Glutamatergic neuron (in vitro differentiated cells): ENCODE measurements around the gene SELENON. TPM values are rescaled to one million over a fixed set of nuclear protein-coding genes. Genes with fewer than 3 reads are reported as not detected.

Experiments
- DNase-seq: peaks from one replicate; pipeline ENCODE4 v3.0.0; 2022
- H3K27ac Mint-ChIP-seq: one replicate; pipeline ENCODE4 v1.8.0; 2020; ENCODE audit warnings: mild to moderate bottlenecking, mixed read lengths, inconsistent platforms; ENCODE audit not compliant: unreplicated experiment
- H3K27me3 Mint-ChIP-seq: one replicate; pipeline ENCODE4 v1.8.0; 2020; ENCODE audit warnings: mild to moderate bottlenecking, moderate library complexity, mixed read lengths, inconsistent platforms; ENCODE audit not compliant: unreplicated experiment
- H3K36me3 Mint-ChIP-seq: one replicate; pipeline ENCODE4 v1.8.0; 2020; ENCODE audit warnings: mild to moderate bottlenecking, mixed read lengths, inconsistent platforms; ENCODE audit not compliant: unreplicated experiment
- H3K4me1 Mint-ChIP-seq: one replicate; pipeline ENCODE4 v1.8.0; 2020; ENCODE audit warnings: mild to moderate bottlenecking, low read depth, mixed read lengths, inconsistent platforms; ENCODE audit not compliant: unreplicated experiment
- H3K4me3 Mint-ChIP-seq: one replicate; pipeline ENCODE4 v1.8.0; 2020; ENCODE audit warnings: mild to moderate bottlenecking, mixed read lengths, inconsistent platforms; ENCODE audit not compliant: unreplicated experiment
- H3K9me3 Mint-ChIP-seq: one replicate; pipeline ENCODE4 v1.8.0; 2020; ENCODE audit warnings: mild to moderate bottlenecking, moderate library complexity, mixed read lengths, inconsistent platforms; ENCODE audit not compliant: unreplicated experiment
- CTCF ChIP-seq: fragments of 200-600 bp; sonication (generic); IDR thresholded peaks from one replicate; pipeline ENCODE4 v1.5.0; 2021; ENCODE audit not compliant: partially characterized antibody, unreplicated experiment
- total RNA-seq: library from RNA; stranded (reverse); fragmentation: NEBNext Ultra II Directional; extraction: Animal tissue kit (Norgen Biotek cat#: 25700); gene quantifications from one replicate; pipeline ENCODE4 v1.2.1, GENCODE V29; 2021; ENCODE audit not compliant: unreplicated experiment

The SELENON gene
- total RNA-seq, 1 donor from 2014 or later, result 79.8 TPM

- peaks cover 5% of the 10 kb centered on the region for H3K36me3 Mint-ChIP-seq
- peaks cover 3% of the 10 kb centered on the region for H3K27me3 Mint-ChIP-seq
- H3K9me3 Mint-ChIP-seq, result peaks cover 1% of the 10 kb centered on the region
- H3K4me1 Mint-ChIP-seq, result peaks cover 10% of the 10 kb centered on the region
- no peak overlapping the region for H3K27ac Mint-ChIP-seq
- no peak for TF ChIP-seq CTCF
- H3K4me3 Mint-ChIP-seq, result no peak overlapping the region
- no peak for DNase-seq
Observed at GRCh38 chr1:25866288-25866687, 66.3 kb downstream of the SELENON start.

DNA sequence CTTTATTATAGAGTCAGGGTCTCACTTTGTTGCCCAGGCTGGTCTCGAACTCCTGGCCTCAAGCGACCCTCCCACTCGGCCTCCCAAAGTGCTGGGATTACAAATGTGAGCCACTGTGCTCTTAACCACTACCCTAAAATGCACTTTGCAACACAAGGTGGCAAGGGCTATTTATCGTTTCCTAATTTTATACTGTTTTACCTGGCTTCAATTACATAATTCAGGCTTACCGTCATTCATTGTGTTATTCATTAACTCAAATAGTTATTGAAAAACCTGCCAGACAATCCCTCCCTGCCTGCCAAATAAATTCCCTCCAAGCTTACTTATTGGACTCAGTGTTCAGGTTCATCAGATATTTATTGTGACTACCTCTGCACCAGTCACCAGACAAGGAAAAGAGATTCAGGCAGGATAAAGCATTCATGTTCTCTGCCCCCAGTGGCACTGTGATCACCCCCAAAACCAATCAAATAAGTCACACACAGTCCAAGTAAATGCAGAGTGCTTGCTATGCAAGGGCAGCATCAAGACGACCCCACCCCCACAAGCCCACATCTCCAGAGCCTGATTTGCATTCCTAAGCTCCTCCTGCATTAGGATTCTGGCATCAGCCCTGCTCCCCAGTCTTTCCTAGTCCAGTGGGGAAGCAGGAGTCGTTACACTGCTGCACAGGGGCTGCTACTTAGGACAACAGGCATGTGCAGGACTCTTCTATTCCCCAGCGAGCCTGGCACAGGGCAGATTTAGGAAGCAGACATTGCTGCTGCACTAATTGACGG, 67.4 kb downstream of the SELENON start:
- peaks cover 10% of the 10 kb centered on the region for H3K4me1 Mint-ChIP-seq
- peaks cover 5% of the 10 kb centered on the region for H3K36me3 Mint-ChIP-seq
- peaks cover 2% of the 10 kb centered on the region for H3K27me3 Mint-ChIP-seq
- no peak for DNase-seq
- no peak for TF ChIP-seq CTCF
- H3K9me3 Mint-ChIP-seq, result peaks cover 1% of the 10 kb centered on the region
- H3K4me3 Mint-ChIP-seq, result no peak overlapping the region
- H3K27ac Mint-ChIP-seq, result no peak overlapping the region

Other genes with a start within 250 kb of the SELENON start
- gene MAN1C1, start 183.4 kb upstream of the SELENON start, total RNA-seq, result 5.4 TPM
- gene MTFR1L, start 19.8 kb downstream of the SELENON start, total RNA-seq, result 70.4 TPM
- 1.3 TPM for gene AUNIP, start 59.3 kb downstream of the SELENON start, total RNA-seq
- 6.4 TPM for gene PAQR7, start 75.5 kb downstream of the SELENON start, total RNA-seq
- gene STMN1, start 106.2 kb downstream of the SELENON start, total RNA-seq, result 2,298 TPM
- 6.3 TPM for gene PAFAH2, start 197.9 kb downstream of the SELENON start, total RNA-seq
- gene EXTL1, start 221.6 kb downstream of the SELENON start, total RNA-seq, result 2.6 TPM
- gene SLC30A2, start 245.9 kb downstream of the SELENON start, total RNA-seq, result not detected